HG03571 (cell line): ENCODE results near the gene HAGH.
"Not testable (repeated sequence)": the region's sequence is repeated elsewhere in the genome, so short reads cannot be mapped to it uniquely, and the experiment has no call there.

ENCODE experiments used
- ATAC-seq: cut with Tn5 transposase; IDR thresholded peaks from one replicate; pipeline ENCODE4 v1.9.1; 2021; ENCODE audit not compliant: unreplicated experiment

Gene HAGH

GRCh38 chr16:1826691-1827573 is at the start of gene HAGH, which contains the start of gene FAHD1:
Gene HAGH (minus strand): TSS chr16:1826825. CDS start chr16:1826787, 38 bp downstream.
Gene FAHD1 (plus strand): TSS chr16:1827206. CDS start chr16:1827239, 33 bp downstream.
- ATAC-seq, result peak; percentile 69

GRCh38 chr16:1876066-1876465 is 49.4 kb upstream of the HAGH start:
- ATAC-seq, result not testable (repeated sequence)

GRCh38 chr16:1874854-1875253 is 48.2 kb upstream of the HAGH start:
- no peak for ATAC-seq

GRCh38 chr16:1871974-1872635 is 45.5 kb upstream of the HAGH start, which contains the start of gene MEIOB:
Gene MEIOB (minus strand): TSS chr16:1872164. CDS start chr16:1868175, 3,989 bp downstream.
- ATAC-seq, result no peak

- no peak for ATAC-seq
Observed at GRCh38 chr16:1870365-1871082, 43.9 kb upstream of the HAGH start.

GRCh38 chr16:1865902-1866690 is 39.5 kb upstream of the HAGH start:
- ATAC-seq, result no peak

- no peak for ATAC-seq
Observed at GRCh38 chr16:1863681-1864460, 37.2 kb upstream of the HAGH start.

GRCh38 chr16:1862394-1862793 is 35.8 kb upstream of the HAGH start:
- no peak for ATAC-seq

- ATAC-seq, result no peak
Observed at GRCh38 chr16:1861730-1862129, 35.1 kb upstream of the HAGH start.

GRCh38 chr16:1859650-1860049 is 33.0 kb upstream of the HAGH start:
- ATAC-seq, result no peak

GRCh38 chr16:1858189-1858865 is 31.7 kb upstream of the HAGH start:
- no peak for ATAC-seq

GRCh38 chr16:1857433-1858097 is 30.9 kb upstream of the HAGH start:
- ATAC-seq, result no peak

- ATAC-seq, result no peak
Observed at GRCh38 chr16:1851793-1852192, 25.2 kb upstream of the HAGH start.

- ATAC-seq, result no peak
Observed at GRCh38 chr16:1850981-1851380, 24.4 kb upstream of the HAGH start.

GRCh38 chr16:1846416-1846815 is 19.8 kb upstream of the HAGH start:
- no peak for ATAC-seq

- ATAC-seq, result no peak
Observed at GRCh38 chr16:1845985-1846384, 19.4 kb upstream of the HAGH start.

- ATAC-seq, result no peak
Observed at GRCh38 chr16:1839554-1839953, 12.9 kb upstream of the HAGH start.

- ATAC-seq, result no peak
Observed at GRCh38 chr16:1834096-1834495, 7.5 kb upstream of the HAGH start.
